NCI-H1417 (cell line): ENCODE data around the gene PHETA1.
"Not testable (repeated sequence)": the region's sequence is repeated elsewhere in the genome, so short reads cannot be mapped to it uniquely, and the experiment has no call there.

Experiments
- DNase-seq, 3 experiments: peaks; one replicate each; lab custom pipeline; 2025; lab: John Stamatoyannopoulos, UW

The PHETA1 gene

GRCh38 chr12:111349748-111350520 is 19.0 kb downstream of the PHETA1 start:
- DNase-seq = no peak

GRCh38 chr12:111349101-111349747 is 19.7 kb downstream of the PHETA1 start:
- no peak for DNase-seq

- no peak for DNase-seq
Observed at GRCh38 chr12:111347891-111348644, 20.8 kb downstream of the PHETA1 start.

DNA sequence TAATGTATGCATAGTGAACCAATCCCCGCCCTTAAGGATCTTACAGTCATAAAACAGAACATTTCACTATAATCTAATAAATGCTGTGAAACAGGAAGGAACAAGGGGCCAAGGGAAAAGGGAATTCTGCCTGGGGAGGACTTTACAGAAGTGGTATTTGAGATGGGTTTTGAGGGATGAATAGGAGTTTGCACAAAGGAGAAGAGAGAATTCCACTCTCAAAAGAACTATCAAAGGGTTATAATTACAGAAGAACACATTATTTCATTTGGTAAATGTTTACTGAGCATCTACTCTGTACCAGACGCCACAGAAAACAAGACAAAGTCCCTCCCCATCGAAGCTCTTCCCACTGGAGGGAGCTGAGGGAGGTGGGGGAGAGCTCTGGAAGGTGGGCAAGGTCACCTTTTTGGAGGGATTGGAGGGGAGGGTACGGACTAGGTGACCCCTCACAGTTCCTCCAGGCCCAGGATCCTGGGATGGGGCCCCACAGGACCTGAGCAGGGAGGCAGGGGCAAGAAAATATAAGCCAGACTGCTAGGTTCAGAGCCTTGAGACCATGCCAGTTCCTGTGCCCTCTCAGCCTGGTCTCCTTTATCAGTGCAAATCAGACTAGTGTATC is 24.5 kb downstream of the PHETA1 start:
- DNase-seq = no peak

DNA sequence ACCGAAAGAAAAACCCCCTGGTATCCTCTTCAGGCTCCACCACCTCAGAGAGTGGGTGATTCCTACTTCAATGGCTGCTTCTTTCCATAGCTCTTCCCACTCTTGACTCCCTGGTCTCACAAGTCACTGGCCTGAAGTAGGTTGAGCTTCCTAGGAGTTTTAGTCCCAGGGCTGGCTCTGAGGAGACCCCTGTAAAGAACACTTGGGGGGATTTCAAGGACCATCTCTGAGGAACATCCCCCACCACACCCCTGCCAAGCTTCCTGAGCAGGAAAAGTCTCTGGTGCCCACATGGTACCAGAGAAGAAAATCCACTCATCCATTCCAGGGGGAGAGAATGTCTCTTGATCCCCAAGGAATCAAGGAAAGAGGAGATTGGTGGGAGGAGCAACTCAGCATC is 25.7 kb downstream of the PHETA1 start:
- DNase-seq = no peak

GRCh38 chr12:111342376-111342775 is 26.5 kb downstream of the PHETA1 start:
- no peak for DNase-seq

- no peak for DNase-seq
Observed at GRCh38 chr12:111341426-111342065, 27.3 kb downstream of the PHETA1 start.

GRCh38 chr12:111340680-111341079 is 28.2 kb downstream of the PHETA1 start:
- DNase-seq = not testable (repeated sequence)

- no peak for DNase-seq
Observed at GRCh38 chr12:111340231-111340630, 28.7 kb downstream of the PHETA1 start.

DNA sequence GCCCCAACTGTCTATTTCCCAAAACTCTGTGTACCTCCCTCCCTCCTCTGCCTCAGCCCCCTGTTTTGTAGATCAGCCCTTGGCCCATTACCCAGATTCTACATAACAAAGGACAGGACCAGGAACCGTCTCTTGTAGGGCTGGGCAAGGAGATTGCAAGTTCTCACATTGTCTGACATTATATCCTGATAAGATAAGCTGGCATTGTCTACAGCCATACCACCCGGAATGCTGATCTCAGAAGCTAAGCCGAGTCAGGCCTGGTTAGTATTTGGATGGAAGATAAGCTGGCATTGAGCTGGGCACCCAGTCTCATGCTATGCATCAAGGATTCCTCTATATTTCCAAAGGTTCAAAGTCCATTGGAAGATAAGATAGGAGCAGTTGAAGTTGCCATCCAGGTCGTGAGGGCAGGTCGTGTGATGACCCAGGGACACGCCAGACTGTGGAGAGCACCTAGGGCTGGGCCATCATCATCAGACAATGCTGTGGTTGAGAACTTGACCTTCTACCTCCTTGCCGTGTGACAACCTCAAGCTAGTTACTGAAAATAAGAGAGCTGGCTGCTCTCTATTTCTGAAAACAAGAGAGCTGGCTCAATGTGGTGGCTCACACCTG is 29.5 kb downstream of the PHETA1 start:
- DNase-seq = no peak

DNA sequence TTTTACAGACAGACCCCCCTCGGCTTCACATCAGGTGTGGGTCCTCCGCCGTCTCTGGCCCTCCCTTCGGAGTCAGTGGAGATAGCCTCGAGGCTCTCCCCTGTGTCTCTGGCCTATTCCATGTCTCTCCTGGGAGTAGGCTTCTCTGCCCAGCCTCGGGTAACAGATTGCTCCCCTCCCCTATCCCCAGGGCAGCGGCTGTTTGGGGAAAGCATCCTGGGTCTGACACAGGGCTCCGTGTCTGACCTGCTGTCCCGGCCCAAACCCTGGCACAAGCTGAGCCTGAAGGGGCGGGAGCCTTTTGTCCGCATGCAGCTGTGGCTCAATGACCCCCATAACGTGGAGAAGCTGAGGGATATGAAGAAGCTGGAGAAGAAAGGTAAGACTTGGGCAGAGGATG is 30.8 kb downstream of the PHETA1 start:
- no peak for DNase-seq

DNA sequence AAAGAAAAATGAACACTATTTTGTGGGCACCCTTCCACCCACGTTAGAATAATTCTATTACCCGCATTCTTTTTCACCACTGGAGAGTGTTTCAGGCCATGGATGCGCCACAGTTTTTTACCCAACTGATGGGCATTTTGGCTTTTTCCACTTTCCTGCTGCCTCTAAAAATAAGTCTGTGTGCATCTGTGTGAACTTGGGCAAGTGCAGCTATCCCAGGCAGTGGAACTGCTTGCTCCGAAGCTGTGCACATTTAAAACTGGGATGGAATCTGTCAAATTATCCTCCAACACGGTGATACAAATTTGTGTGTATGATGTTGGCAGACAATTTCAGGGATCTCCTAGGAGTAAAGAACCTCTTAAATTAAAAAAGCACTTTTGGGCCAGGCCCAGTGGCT is 31.5 kb downstream of the PHETA1 start:
- no peak for DNase-seq

DNA sequence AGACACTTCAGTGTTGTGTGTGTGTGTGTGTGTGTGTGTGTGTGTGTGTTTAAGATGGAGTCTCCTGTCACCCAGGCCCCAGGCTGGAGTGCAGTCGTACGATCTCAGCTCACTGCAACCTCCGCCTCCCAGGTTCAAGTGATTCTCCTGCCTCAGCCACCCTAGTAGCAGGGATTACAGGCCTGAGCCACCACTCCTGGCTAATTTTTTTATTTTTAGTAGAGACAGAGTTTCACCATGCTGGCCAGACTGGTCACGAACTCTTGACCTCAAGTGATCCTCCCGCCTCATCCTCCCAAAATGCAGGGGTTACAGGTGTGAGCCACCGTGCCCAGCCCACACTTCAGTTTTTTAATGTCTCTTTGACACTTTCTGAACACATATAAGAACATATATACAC is 32.5 kb downstream of the PHETA1 start:
- not testable (repeated sequence) for DNase-seq

DNA sequence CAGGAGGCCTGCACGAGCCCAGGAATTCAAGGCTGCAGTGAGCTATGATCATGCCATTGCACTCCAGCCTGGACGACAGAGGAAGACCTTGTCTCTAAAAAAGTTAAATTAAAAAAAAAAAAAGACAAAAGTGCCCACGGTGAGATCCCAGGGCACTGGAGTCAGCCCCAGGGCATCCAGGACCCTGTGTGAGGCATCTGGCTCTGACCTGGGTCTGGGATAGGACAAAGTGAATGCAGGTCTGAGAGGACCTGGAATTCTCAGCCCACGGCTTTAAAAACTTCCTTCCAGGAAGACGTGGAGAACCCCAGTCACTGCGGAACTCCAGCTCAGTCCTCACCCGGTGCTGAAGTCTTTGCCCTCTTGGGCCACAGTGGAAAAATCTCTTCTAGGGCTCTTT is 33.1 kb downstream of the PHETA1 start:
- DNase-seq = no peak

GRCh38 chr12:111335301-111335700 is 33.6 kb downstream of the PHETA1 start:
- not testable (repeated sequence) for DNase-seq

DNA sequence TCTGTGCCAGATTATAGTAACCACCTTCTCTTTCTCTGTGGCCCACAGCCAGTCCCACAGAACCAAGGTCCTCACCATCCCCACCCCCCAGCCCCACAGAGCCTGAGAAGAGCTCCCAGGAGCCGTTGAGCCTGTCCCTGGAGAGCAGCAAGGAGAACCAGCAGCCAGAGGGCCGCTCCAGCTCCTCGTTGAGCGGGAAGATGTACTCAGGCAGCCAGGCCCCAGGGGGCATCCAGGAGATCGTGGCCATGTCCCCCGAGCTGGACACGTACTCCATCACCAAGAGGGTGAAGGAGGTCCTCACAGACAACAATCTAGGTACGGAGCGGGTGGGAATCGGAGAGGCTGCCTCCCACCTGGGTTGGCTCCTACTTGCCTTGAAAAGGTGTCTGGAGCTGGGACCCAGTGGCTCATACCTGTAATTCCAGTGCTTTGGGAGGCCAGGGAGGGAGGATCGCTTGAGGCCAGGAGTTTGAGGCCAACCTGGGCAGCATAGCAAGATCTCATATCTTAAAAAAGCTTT is 34.4 kb downstream of the PHETA1 start:
- DNase-seq = no peak

- peak in 2 of 3 experiments; percentile 19 to 47 for DNase-seq
Observed at GRCh38 chr12:111330800-111331752, 37.8 kb downstream of the PHETA1 start.

- DNase-seq = no peak
Observed at GRCh38 chr12:111328138-111328537, 40.8 kb downstream of the PHETA1 start.

DNA sequence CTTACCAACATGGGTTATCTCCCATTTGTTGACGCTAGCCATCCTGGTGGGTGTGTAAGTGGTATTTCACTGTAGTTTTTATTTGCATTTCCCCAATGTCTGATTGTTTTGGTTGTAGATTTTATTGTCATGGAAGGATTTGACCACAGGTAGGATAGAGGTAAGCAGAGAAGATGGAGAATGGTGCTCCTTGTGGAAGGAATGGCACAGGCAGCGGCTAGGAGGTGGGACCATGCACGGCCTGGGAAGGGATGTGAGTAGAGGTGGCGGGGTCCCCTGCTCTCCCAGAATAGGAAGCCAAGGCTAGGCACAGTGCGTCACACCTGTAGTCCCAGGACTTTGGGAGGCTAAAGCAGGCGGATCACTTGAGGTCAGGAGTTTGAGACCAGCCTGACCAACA is 41.4 kb downstream of the PHETA1 start:
- no peak for DNase-seq
